ENCODE measurements around the gene SARM1.
A peak's percentile ranks its signal among the peaks of the same experiment; 100 is the strongest.

Gene SARM1

GRCh38 chr17:28367641-28368305, 3.7 kb upstream of the SARM1 start:
- no peak for DNase-seq (ENCODE audit: low read depth in 1 of 2, low spot score in 1 of 2)

GRCh38 chr17:28368306-28368831, 3.1 kb upstream of the SARM1 start:
- DNase-seq (ENCODE audit: low read depth in 1 of 2, low spot score in 1 of 2), result no peak

- no peak for DNase-seq (ENCODE audit: low read depth in 1 of 2, low spot score in 1 of 2)
Measured at GRCh38 chr17:28368915-28369683, 2.4 kb upstream of the SARM1 start.

GRCh38 chr17:28369684-28370034, 1.8 kb upstream of the SARM1 start:
- no peak for DNase-seq (ENCODE audit: low read depth in 1 of 2, low spot score in 1 of 2)

- no peak for DNase-seq (ENCODE audit: low read depth in 1 of 2, low spot score in 1 of 2)
Measured at GRCh38 chr17:28370035-28370743, 1.3 kb upstream of the SARM1 start, which contains the start of gene VTN. VTN (minus strand) TSS chr17:28370307; CDS start chr17:28370203, 104 bp downstream.

GRCh38 chr17:28370744-28371103, 770 bp upstream of the SARM1 start:
- DNase-seq (ENCODE audit: low read depth in 1 of 2, low spot score in 1 of 2), result no peak

- DNase-seq (ENCODE audit: low read depth in 1 of 2, low spot score in 1 of 2), result no peak
Measured at GRCh38 chr17:28372203-28372944, 880 bp downstream of the SARM1 start.

GRCh38 chr17:28372945-28373274, 1.4 kb downstream of the SARM1 start:
- DNase-seq (ENCODE audit: low read depth in 1 of 2, low spot score in 1 of 2), result no peak

- no peak for DNase-seq (ENCODE audit: low read depth in 1 of 2, low spot score in 1 of 2)
Measured at GRCh38 chr17:28379814-28380801, 8.6 kb downstream of the SARM1 start.

GRCh38 chr17:28381141-28381825, 9.8 kb downstream of the SARM1 start:
- no peak for DNase-seq (ENCODE audit: low read depth in 1 of 2, low spot score in 1 of 2)

- DNase-seq (ENCODE audit: low read depth in 1 of 2, low spot score in 1 of 2), result peak; percentile 41 to 44
Measured at GRCh38 chr17:28384281-28385036, 13.0 kb downstream of the SARM1 start.

GRCh38 chr17:28385037-28385400, 13.5 kb downstream of the SARM1 start:
- no peak for DNase-seq (ENCODE audit: low read depth in 1 of 2, low spot score in 1 of 2)

- DNase-seq (ENCODE audit: low read depth in 1 of 2, low spot score in 1 of 2), result no peak
Measured at GRCh38 chr17:28385406-28385805, 13.9 kb downstream of the SARM1 start.

GRCh38 chr17:28386391-28386790, 14.9 kb downstream of the SARM1 start:
- DNase-seq (ENCODE audit: low read depth in 1 of 2, low spot score in 1 of 2), result no peak

- DNase-seq (ENCODE audit: low read depth in 1 of 2, low spot score in 1 of 2), result no peak
Measured at GRCh38 chr17:28388106-28388505, 16.6 kb downstream of the SARM1 start.

- DNase-seq (ENCODE audit: low read depth in 1 of 2, low spot score in 1 of 2), result no peak
Measured at GRCh38 chr17:28390141-28390540, 18.6 kb downstream of the SARM1 start.

- no peak for DNase-seq (ENCODE audit: low read depth in 1 of 2, low spot score in 1 of 2)
Measured at GRCh38 chr17:28390563-28390962, 19.1 kb downstream of the SARM1 start.

GRCh38 chr17:28390984-28391383, 19.5 kb downstream of the SARM1 start:
- no peak for DNase-seq (ENCODE audit: low read depth in 1 of 2, low spot score in 1 of 2)

- DNase-seq (ENCODE audit: low read depth in 1 of 2, low spot score in 1 of 2), result no peak
Measured at GRCh38 chr17:28391401-28391800, 19.9 kb downstream of the SARM1 start.

Measured in activated CD4-positive, alpha-beta T cell treated with anti-CD3 and anti-CD28 coated beads, Interleukin-2, amount 50 U/mL, for 24 hours (primary cell).